Measurements from ENCODE around the gene TAF4. TPM values are rescaled to one million over a fixed set of nuclear protein-coding genes. Genes with fewer than 3 reads are reported as not detected.
A peak's percentile ranks its signal among the peaks of the same experiment; 100 is the strongest.

Gene TAF4
- total and polyA plus RNA-seq, 2 donors from 2014 or later: 3.7 to 18.4 TPM

DNA sequence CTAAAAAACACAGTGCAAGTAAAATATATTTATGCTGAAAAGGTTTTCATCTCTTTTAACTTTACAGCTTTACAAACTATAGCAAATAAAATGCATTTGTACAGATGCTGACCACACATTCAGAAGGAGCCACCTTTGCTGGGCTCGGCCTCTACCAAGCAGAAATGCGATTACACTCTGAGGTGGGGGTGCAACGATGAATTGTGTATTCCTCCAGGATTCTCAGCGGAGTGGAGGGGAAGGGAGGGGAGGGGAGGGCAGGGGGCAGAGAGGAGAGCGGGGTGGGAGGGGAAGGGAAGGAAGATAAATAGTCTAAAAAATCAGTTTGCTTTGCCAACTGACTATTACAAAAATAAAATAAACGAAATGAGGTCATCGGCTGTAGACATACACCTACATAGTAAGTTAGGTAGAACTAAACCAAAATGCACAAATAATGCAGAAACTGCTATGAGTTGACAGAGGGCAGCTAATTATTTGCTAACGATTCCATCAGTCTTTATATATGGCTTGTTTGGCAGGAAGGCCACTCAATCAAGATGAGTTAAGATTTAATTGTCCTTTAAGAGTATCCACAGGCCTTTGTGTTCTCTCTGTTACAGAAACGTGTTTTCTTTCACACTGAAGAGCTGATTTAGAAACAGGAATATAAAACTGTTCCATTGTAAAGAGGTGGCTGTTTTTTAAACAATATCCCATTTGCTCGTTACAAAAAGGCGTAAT is 90.1 kb downstream of the TAF4 start:
- Histone ChIP-seq H3K9ac (ENCODE audit: low read length in 3 of 3) (no peak overlapping the region), H3K27me3 (ENCODE audit: control insufficient read depth, insufficient read depth, low read length) (no peaks in the 10 kb centered on the region), H3K27ac (ENCODE audit: low read depth in 2 of 2, low read length in 2 of 2) (no peak overlapping the region), H3K4me3 (ENCODE audit: low read length in 3 of 3) (no peak overlapping the region), H3K36me3 (ENCODE audit: control insufficient read depth in 2 of 3, insufficient read depth in 3 of 3, low read length in 3 of 3) (peaks cover 4 to 32% (median 10%) of the 10 kb centered on the region in 3 donors), H3K9me3 (ENCODE audit: control insufficient read depth in 2 of 3, insufficient read depth in 1 of 3, low read length in 3 of 3) (no peaks in the 10 kb centered on the region), H3K4me1 (ENCODE audit: control insufficient read depth in 2 of 3, insufficient read depth in 2 of 3, low read depth in 1 of 3, low read length in 3 of 3) (no peaks in the 10 kb centered on the region)
- DNase-seq (peak in 2 of 5 donors; percentile 18 to 26), FAIRE-seq (no peak)
- TF ChIP-seq, protein P1, sequence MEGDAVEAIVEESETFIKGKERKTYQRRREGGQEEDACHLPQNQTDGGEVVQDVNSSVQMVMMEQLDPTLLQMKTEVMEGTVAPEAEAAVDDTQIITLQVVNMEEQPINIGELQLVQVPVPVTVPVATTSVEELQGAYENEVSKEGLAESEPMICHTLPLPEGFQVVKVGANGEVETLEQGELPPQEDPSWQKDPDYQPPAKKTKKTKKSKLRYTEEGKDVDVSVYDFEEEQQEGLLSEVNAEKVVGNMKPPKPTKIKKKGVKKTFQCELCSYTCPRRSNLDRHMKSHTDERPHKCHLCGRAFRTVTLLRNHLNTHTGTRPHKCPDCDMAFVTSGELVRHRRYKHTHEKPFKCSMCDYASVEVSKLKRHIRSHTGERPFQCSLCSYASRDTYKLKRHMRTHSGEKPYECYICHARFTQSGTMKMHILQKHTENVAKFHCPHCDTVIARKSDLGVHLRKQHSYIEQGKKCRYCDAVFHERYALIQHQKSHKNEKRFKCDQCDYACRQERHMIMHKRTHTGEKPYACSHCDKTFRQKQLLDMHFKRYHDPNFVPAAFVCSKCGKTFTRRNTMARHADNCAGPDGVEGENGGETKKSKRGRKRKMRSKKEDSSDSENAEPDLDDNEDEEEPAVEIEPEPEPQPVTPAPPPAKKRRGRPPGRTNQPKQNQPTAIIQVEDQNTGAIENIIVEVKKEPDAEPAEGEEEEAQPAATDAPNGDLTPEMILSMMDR (IDR thresholded peaks at IDR 0.05; ENCODE audit: borderline replicate concordance, extremely low read depth, insufficient read depth): no peak
- intact Hi-C loops (cut with DNase I): no loop called here

DNA sequence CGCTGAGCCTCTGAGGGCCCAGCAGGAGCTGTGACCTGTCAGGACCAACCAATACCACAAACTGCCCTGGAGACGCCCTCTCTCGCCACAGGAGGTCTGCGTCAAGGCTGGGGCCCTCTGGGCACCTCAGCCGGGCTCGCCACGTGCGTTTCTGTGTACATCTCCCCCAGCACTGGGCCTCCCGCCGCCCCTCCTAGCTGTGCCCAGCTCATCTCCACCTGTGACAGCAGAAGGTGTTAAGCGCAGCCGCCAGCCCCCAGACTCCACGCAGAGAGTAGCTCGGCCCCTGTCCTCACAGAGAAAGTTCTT is 91.4 kb downstream of the TAF4 start:
- H3K27ac ChIP-seq (ENCODE audit: low read depth in 2 of 2, low read length in 2 of 2): no peak overlapping the region
- no peak overlapping the region for H3K4me3 ChIP-seq (ENCODE audit: low read length in 3 of 3)
- H3K27me3 ChIP-seq (ENCODE audit: control insufficient read depth, insufficient read depth, low read length): no peaks in the 10 kb centered on the region
- H3K9me3 ChIP-seq (ENCODE audit: control insufficient read depth in 2 of 3, insufficient read depth in 1 of 3, low read length in 3 of 3): no peaks in the 10 kb centered on the region
- H3K36me3 ChIP-seq (ENCODE audit: control insufficient read depth in 2 of 3, insufficient read depth in 3 of 3, low read length in 3 of 3): peaks cover 4 to 32% (median 10%) of the 10 kb centered on the region in 3 donors
- DNase-seq: no peak
- FAIRE-seq: no peak
- no peak overlapping the region for H3K9ac ChIP-seq (ENCODE audit: low read length in 3 of 3)
- H3K4me1 ChIP-seq (ENCODE audit: control insufficient read depth in 2 of 3, insufficient read depth in 2 of 3, low read depth in 1 of 3, low read length in 3 of 3): no peaks in the 10 kb centered on the region
- intact Hi-C loops (cut with DNase I): no loop called here
- TF ChIP-seq, protein P1 (IDR thresholded peaks at IDR 0.05; ENCODE audit: borderline replicate concordance, extremely low read depth, insufficient read depth): no peak

DNA sequence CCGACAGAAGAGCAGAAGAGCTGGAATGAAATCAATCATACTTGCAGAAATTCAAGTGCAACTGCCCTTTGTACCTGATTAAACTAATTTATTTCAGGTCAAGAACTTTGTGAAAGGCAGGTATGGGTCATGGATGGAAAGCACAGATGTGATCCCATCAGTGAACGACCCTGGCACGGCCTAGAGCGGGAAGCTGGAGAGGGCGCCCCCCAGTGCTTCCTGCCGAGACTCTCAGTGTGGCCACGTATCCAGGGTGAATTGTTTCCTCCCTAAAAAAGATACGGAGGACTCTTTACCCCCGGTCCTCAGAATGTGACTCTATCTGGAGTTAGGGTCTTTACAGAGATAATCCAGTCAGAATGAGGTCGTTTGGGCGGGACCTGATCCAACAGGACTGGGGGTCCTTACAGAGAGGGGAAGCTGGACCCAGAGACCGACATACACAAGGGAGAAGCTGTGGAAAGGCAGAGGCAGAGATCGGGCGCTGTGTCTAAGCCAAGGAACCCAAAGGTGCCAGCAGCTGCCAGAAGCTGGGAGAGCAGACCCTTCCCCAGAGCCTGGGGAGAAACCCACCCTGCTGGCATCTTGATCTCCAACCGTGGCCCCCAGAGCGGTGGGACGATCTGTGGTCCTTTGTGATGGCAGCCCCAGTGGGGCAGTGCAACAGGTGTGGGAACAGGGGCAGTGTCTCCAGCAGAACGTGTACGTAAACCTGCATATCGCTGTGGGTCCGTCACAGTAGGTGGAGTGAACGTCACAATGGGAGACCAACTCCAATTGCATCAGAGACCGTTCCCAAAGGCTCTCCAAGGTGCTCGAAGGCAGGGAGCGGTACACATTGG is 91.9 kb downstream of the TAF4 start:
- Histone ChIP-seq H3K27ac (ENCODE audit: low read depth in 2 of 2, low read length in 2 of 2) (no peak overlapping the region), H3K4me1 (ENCODE audit: control insufficient read depth in 2 of 3, insufficient read depth in 2 of 3, low read depth in 1 of 3, low read length in 3 of 3) (no peaks in the 10 kb centered on the region), H3K9ac (ENCODE audit: low read length in 3 of 3) (no peak overlapping the region), H3K9me3 (ENCODE audit: control insufficient read depth in 2 of 3, insufficient read depth in 1 of 3, low read length in 3 of 3) (no peaks in the 10 kb centered on the region), H3K4me3 (ENCODE audit: low read length in 3 of 3) (no peak overlapping the region), H3K36me3 (ENCODE audit: control insufficient read depth in 2 of 3, insufficient read depth in 3 of 3, low read length in 3 of 3) (peaks cover 4 to 29% (median 10%) of the 10 kb centered on the region in 3 donors), H3K27me3 (ENCODE audit: control insufficient read depth, insufficient read depth, low read length) (no peaks in the 10 kb centered on the region)
- FAIRE-seq: no peak
- TF ChIP-seq, protein P1 (IDR thresholded peaks at IDR 0.05; ENCODE audit: borderline replicate concordance, extremely low read depth, insufficient read depth): no peak
- intact Hi-C loops (cut with DNase I): no loop called here
- DNase-seq: no peak

Measured in kidney (tissue), 14 donors.